ENCODE data around the gene LHFPL5. TPM values are rescaled to one million over a fixed set of nuclear protein-coding genes. Genes with fewer than 3 reads are reported as not detected.
A peak's percentile ranks its signal among the peaks of the same experiment; 100 is the strongest.

LHFPL5 gene
- total RNA-seq, 1 donor from 2014 or later, result not detected

GRCh38 chr6:35771343-35771627 lies 33.9 kb upstream of the LHFPL5 start:
- no peak for DNase-seq (ENCODE audit: low read depth, low spot score)
- Mint-ChIP-seq H3K4me1 (no peaks in the 10 kb centered on the region), H3K27me3 (ENCODE audit: low read depth) (peaks cover 34% of the 10 kb centered on the region), H3K9me3 (no peaks in the 10 kb centered on the region), H3K36me3 (ENCODE audit: low read depth) (no peaks in the 10 kb centered on the region), H3K4me3 (no peak overlapping the region), H3K27ac (ENCODE audit: unreplicated experiment) (no peak overlapping the region)
- TF ChIP-seq, protein P1, sequence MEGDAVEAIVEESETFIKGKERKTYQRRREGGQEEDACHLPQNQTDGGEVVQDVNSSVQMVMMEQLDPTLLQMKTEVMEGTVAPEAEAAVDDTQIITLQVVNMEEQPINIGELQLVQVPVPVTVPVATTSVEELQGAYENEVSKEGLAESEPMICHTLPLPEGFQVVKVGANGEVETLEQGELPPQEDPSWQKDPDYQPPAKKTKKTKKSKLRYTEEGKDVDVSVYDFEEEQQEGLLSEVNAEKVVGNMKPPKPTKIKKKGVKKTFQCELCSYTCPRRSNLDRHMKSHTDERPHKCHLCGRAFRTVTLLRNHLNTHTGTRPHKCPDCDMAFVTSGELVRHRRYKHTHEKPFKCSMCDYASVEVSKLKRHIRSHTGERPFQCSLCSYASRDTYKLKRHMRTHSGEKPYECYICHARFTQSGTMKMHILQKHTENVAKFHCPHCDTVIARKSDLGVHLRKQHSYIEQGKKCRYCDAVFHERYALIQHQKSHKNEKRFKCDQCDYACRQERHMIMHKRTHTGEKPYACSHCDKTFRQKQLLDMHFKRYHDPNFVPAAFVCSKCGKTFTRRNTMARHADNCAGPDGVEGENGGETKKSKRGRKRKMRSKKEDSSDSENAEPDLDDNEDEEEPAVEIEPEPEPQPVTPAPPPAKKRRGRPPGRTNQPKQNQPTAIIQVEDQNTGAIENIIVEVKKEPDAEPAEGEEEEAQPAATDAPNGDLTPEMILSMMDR (conservative IDR thresholded peaks at IDR 0.05), result no peak

DNA sequence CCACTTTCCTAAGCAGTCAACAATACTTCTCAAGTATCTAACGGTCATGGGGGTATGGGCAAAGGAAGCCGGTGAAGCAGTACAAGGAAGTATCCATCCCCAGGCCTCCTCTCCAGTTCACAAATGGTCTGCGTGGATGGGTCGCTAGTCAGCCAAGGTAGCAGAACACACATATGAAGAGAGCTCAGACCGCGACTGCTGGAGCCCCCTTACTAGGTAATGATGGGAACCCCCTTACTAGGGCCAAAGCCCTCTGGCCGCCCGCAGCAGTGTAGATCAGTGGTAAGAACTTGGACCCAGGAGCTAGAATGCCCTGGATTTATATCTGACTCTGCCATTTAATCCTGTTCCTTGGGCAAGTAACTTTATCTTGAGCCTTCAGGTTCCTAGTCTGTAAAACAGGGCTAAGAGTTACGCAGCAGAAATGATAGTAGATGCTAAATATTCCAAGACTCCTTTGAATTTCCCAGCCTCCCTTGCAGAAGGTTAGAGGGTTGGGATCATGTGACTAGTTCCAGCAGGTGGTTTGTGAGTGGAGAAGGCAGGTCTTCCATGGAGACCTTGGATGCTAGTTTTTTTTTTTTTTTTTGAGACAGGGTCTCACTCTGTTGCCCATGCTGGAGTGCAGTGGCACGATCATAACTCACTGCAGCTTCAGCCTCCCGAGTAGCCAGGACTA lies 30.9 kb upstream of the LHFPL5 start:
- peaks cover 29% of the 10 kb centered on the region for H3K27me3 Mint-ChIP-seq (ENCODE audit: low read depth)
- DNase-seq (ENCODE audit: low read depth, low spot score), result no peak
- peak overlapping the region; percentile 49 for H3K4me3 Mint-ChIP-seq
- no peaks in the 10 kb centered on the region for H3K4me1 Mint-ChIP-seq
- TF ChIP-seq, protein P1 (conservative IDR thresholded peaks at IDR 0.05), result no peak
- no peaks in the 10 kb centered on the region for H3K36me3 Mint-ChIP-seq (ENCODE audit: low read depth)
- H3K9me3 Mint-ChIP-seq, result no peaks in the 10 kb centered on the region
- H3K27ac Mint-ChIP-seq (ENCODE audit: unreplicated experiment), result no peak overlapping the region

GRCh38 chr6:35775031-35775430 lies 30.1 kb upstream of the LHFPL5 start:
- Mint-ChIP-seq H3K27me3 (ENCODE audit: low read depth) (peaks cover 25% of the 10 kb centered on the region), H3K36me3 (ENCODE audit: low read depth) (no peaks in the 10 kb centered on the region), H3K4me3 (no peak overlapping the region), H3K27ac (ENCODE audit: unreplicated experiment) (no peak overlapping the region), H3K4me1 (no peaks in the 10 kb centered on the region), H3K9me3 (no peaks in the 10 kb centered on the region)
- no peak for DNase-seq (ENCODE audit: low read depth, low spot score)
- TF ChIP-seq, protein P1 (conservative IDR thresholded peaks at IDR 0.05), result no peak

GRCh38 chr6:35776364-35777215 lies 28.6 kb upstream of the LHFPL5 start, which contains the start of gene CLPSL2:
Gene CLPSL2 (plus strand): TSS chr6:35776598. CDS start chr6:35776619, 21 bp downstream.
- H3K4me3 Mint-ChIP-seq, result peak within 1 kb of the TSS; percentile 74
- no peaks in the 10 kb centered on the region for H3K9me3 Mint-ChIP-seq
- peak; percentile 41 for DNase-seq (ENCODE audit: low read depth, low spot score)
- H3K27ac Mint-ChIP-seq (ENCODE audit: unreplicated experiment), result peak within 1 kb of the TSS; percentile 68
- H3K27me3 Mint-ChIP-seq (ENCODE audit: low read depth), result peaks cover 23% of the 10 kb centered on the region
- H3K4me1 Mint-ChIP-seq, result no peaks in the 10 kb centered on the region
- no peaks in the 10 kb centered on the region for H3K36me3 Mint-ChIP-seq (ENCODE audit: low read depth)
- TF ChIP-seq, protein P1 (conservative IDR thresholded peaks at IDR 0.05), result peak; percentile 33

GRCh38 chr6:35777356-35778102 lies 27.6 kb upstream of the LHFPL5 start:
- H3K4me3 Mint-ChIP-seq, result peak overlapping the region; percentile 74
- H3K27me3 Mint-ChIP-seq (ENCODE audit: low read depth), result peaks cover 23% of the 10 kb centered on the region
- no peak for DNase-seq (ENCODE audit: low read depth, low spot score)
- no peaks in the 10 kb centered on the region for H3K4me1 Mint-ChIP-seq
- H3K27ac Mint-ChIP-seq (ENCODE audit: unreplicated experiment), result no peak overlapping the region
- H3K9me3 Mint-ChIP-seq, result no peaks in the 10 kb centered on the region
- TF ChIP-seq, protein P1 (conservative IDR thresholded peaks at IDR 0.05), result no peak
- no peaks in the 10 kb centered on the region for H3K36me3 Mint-ChIP-seq (ENCODE audit: low read depth)

All from neural crest cell (in vitro differentiated cells).